Femur (tissue), 1 donor: ENCODE data around the gene PLA2R1.

ENCODE experiments used
- DNase-seq: peaks from one replicate; pipeline ENCODE4 v3.0.0-alpha.2; 2017

PLA2R1 gene

GRCh38 chr2:159922563-159922962, 139.9 kb downstream of the PLA2R1 start:
- DNase-seq, result no peak

GRCh38 chr2:159921752-159922404, 140.5 kb downstream of the PLA2R1 start:
- peak; percentile 70 for DNase-seq

- DNase-seq, result no peak
Observed at GRCh38 chr2:159916511-159916910, 145.9 kb downstream of the PLA2R1 start.

GRCh38 chr2:159913900-159914299, 148.5 kb downstream of the PLA2R1 start:
- no peak for DNase-seq

GRCh38 chr2:159912580-159912979, 149.8 kb downstream of the PLA2R1 start:
- DNase-seq, result no peak

- DNase-seq, result no peak
Observed at GRCh38 chr2:159910951-159911350, 151.5 kb downstream of the PLA2R1 start.

- no peak for DNase-seq
Observed at GRCh38 chr2:159908623-159909022, 153.8 kb downstream of the PLA2R1 start.

GRCh38 chr2:159907909-159908308, 154.5 kb downstream of the PLA2R1 start:
- no peak for DNase-seq

GRCh38 chr2:159905926-159906714, 156.3 kb downstream of the PLA2R1 start:
- no peak for DNase-seq

GRCh38 chr2:159904959-159905305, 157.5 kb downstream of the PLA2R1 start:
- DNase-seq, result peak; percentile 59

GRCh38 chr2:159904127-159904958, 158.1 kb downstream of the PLA2R1 start, which contains the start of gene LY75:
Gene LY75, minus strand, starts transcription at chr2:159904756.
- peak; percentile 35 for DNase-seq

GRCh38 chr2:159903443-159904126, 158.8 kb downstream of the PLA2R1 start:
- DNase-seq, result peak; percentile 20

- DNase-seq, result no peak
Observed at GRCh38 chr2:159902722-159903121, 159.7 kb downstream of the PLA2R1 start.

- no peak for DNase-seq
Observed at GRCh38 chr2:159900343-159900742, 162.1 kb downstream of the PLA2R1 start.

- DNase-seq, result no peak
Observed at GRCh38 chr2:159898441-159898840, 164.0 kb downstream of the PLA2R1 start.

- no peak for DNase-seq
Observed at GRCh38 chr2:159897720-159898119, 164.7 kb downstream of the PLA2R1 start.

GRCh38 chr2:159897081-159897480, 165.3 kb downstream of the PLA2R1 start:
- no peak for DNase-seq

GRCh38 chr2:159895258-159896065, 167.0 kb downstream of the PLA2R1 start:
- no peak for DNase-seq

GRCh38 chr2:159894145-159894838, 168.1 kb downstream of the PLA2R1 start:
- DNase-seq, result no peak

GRCh38 chr2:159892990-159893810, 169.2 kb downstream of the PLA2R1 start:
- no peak for DNase-seq
